Uterus (tissue), 2 donors: ENCODE measurements around the gene SIGLEC10.

ENCODE experiments used
- POLR2A ChIP-seq, 2 donors: fragments of 450-650 bp; IDR thresholded peaks; one replicate each; pipeline ENCODE4 v1.6.1; 2016; ENCODE audit warnings: antibody characterized with exemption in 2 of 2, mild to moderate bottlenecking in 1 of 2, moderate library complexity in 1 of 2
- TF ChIP-seq, protein P1 (sequence below), 4 experiments: fragments of 200-600 bp in 2 of 4; fragments of 450-650 bp in 2 of 4; sonication (generic) in 2 of 4; IDR thresholded peaks; one replicate each; pipeline ENCODE4 v1.5.1; 2016 to 2019; ENCODE audit warnings: antibody characterized with exemption in 4 of 4, mild to moderate bottlenecking in 2 of 4, moderate library complexity in 1 of 4

DNA sequence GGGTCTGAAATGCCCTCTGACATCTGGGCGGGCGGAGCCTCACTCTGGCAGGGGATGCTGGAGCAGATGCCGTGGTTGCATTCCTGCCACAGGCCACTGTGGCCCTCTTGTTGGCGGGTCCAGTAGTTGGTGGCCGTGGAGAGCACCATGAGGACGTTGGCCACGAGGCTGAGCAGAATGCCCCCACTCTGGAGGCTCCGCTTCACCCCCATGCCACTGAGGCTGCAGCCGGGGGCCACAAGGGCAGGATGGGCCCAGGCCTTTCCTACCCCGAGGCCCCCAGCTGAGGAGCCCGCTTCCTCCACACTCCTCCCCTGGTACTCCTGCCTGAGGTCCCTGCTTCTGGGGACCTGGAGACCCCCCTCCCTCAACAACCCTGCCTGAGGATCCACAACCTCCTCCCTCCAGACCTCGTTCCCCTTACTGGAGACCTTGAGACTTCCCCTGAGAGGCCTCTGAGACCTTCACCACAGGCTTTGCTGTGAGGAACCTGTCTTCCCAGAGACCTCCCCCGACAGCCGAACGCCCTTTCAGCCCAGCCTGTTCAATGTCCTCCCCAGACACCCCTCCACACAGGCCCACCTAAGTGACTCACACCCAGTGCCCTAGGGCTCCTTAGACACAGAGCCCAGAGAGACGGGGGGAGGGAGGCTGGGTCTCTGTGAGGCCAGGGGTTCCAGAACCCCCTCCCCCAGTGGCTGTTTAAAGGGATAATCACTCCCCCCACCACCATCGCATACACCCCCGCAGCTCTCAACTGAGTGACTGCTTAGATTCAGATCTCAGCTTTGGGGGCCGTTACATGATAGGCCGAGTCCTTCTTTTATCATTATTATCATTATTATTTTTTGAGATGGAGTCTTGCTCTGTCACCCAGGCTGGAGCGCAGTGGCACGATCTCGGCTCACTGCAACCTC, 48.8 kb downstream of the SIGLEC10 start, which contains the start of gene CLDND2:
- TF ChIP-seq, protein P1, sequence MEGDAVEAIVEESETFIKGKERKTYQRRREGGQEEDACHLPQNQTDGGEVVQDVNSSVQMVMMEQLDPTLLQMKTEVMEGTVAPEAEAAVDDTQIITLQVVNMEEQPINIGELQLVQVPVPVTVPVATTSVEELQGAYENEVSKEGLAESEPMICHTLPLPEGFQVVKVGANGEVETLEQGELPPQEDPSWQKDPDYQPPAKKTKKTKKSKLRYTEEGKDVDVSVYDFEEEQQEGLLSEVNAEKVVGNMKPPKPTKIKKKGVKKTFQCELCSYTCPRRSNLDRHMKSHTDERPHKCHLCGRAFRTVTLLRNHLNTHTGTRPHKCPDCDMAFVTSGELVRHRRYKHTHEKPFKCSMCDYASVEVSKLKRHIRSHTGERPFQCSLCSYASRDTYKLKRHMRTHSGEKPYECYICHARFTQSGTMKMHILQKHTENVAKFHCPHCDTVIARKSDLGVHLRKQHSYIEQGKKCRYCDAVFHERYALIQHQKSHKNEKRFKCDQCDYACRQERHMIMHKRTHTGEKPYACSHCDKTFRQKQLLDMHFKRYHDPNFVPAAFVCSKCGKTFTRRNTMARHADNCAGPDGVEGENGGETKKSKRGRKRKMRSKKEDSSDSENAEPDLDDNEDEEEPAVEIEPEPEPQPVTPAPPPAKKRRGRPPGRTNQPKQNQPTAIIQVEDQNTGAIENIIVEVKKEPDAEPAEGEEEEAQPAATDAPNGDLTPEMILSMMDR (IDR thresholded peaks at IDR 0.05), result no peak
- no peak for TF ChIP-seq POLR2A (IDR thresholded peaks at IDR 0.05)
